ENCODE measurements around the gene VMAC. TPM values are rescaled to one million over a fixed set of nuclear protein-coding genes. Genes with fewer than 3 reads are reported as not detected.
"Not testable (repeated sequence)": the region's sequence is repeated elsewhere in the genome, so short reads cannot be mapped to it uniquely, and the experiment has no call there.

Gene VMAC
- total RNA-seq, 8 experiments from 2014 or later = 1.8 to 5.2 (median 3.3) TPM

GRCh38 chr19:5877427-5877826 lies 27.2 kb upstream of the VMAC start:
- 60 to 100% (median 81%) methylated on average over 1 to 2 of the region's 8 CpGs; no CpG with 5 or more reads in 6 of the 10 experiments for WGBS, 10 experiments
- Histone ChIP-seq H3K4me1 (replicated peaks in 1 of 2) (peaks cover 13 to 23% of the 10 kb centered on the region in 2 donors), H3K4me3 (no peak overlapping the region), H3K27ac (no peak overlapping the region)
- in situ Hi-C loops (cut with MboI; ENCODE audit: low pct_unique_long_range_greater_than_20kb in 2 of 9, low sequenced_read_pairs in 9 of 9, unreplicated experiment in 9 of 9) = no loop called here
- no peak for ATAC-seq (replicated peaks in 6 of 8)

GRCh38 chr19:5877882-5878281 lies 26.8 kb upstream of the VMAC start:
- Histone ChIP-seq H3K4me1 (replicated peaks in 1 of 2) (peaks cover 13 to 23% of the 10 kb centered on the region in 2 donors), H3K27ac (peak overlapping the region in 1 of 2 donors; percentile 84), H3K4me3 (no peak overlapping the region)
- WGBS, 10 experiments = 11 to 100% (median 52%) methylated on average over 1 to 6 of the region's 9 CpGs
- in situ Hi-C loops (cut with MboI; ENCODE audit: low pct_unique_long_range_greater_than_20kb in 2 of 9, low sequenced_read_pairs in 9 of 9, unreplicated experiment in 9 of 9) = no loop called here
- ATAC-seq (replicated peaks in 6 of 8) = peak in 3 of 8 experiments; percentile 16 to 29 (median 19)

GRCh38 chr19:5880196-5880595 lies 24.5 kb upstream of the VMAC start:
- Histone ChIP-seq H3K4me3 (no peak overlapping the region), H3K27ac (no peak overlapping the region), H3K4me1 (replicated peaks in 1 of 2) (peaks cover 13 to 23% of the 10 kb centered on the region in 2 donors)
- WGBS, 10 experiments = 0 to 33% methylated on average over 1 of the region's 6 CpGs; no CpG with 5 or more reads in 8 of the 10 experiments
- no peak for ATAC-seq (replicated peaks in 6 of 8)
- in situ Hi-C loops (cut with MboI; ENCODE audit: low pct_unique_long_range_greater_than_20kb in 2 of 9, low sequenced_read_pairs in 9 of 9, unreplicated experiment in 9 of 9) = loop anchor here in 1 of 9 experiments (10.0 kb wide), 1 partner anchor 75 kb away; the partner anchor contains the start of gene NRTN

GRCh38 chr19:5880604-5881078 lies 24.0 kb upstream of the VMAC start:
- in situ Hi-C loops (cut with MboI; ENCODE audit: low pct_unique_long_range_greater_than_20kb in 2 of 9, low sequenced_read_pairs in 9 of 9, unreplicated experiment in 9 of 9) = loop anchor here in 1 of 9 experiments (10.0 kb wide), 1 partner anchor 76 kb away; the partner anchor contains the start of gene NRTN
- peaks cover 13 to 23% of the 10 kb centered on the region in 2 donors for H3K4me1 ChIP-seq (replicated peaks in 1 of 2)
- ATAC-seq (replicated peaks in 6 of 8) = peak; percentile 55 to 81 (median 70)
- 11 to 100% (median 59%) methylated on average over 1 to 3 of the region's 15 CpGs; no CpG with 5 or more reads in 6 of the 10 experiments for WGBS, 10 experiments
- H3K4me3 ChIP-seq = no peak overlapping the region
- no peak overlapping the region for H3K27ac ChIP-seq

GRCh38 chr19:5881543-5882299 lies 23.0 kb upstream of the VMAC start:
- H3K4me1 ChIP-seq (replicated peaks in 1 of 2) = peaks cover 11 to 19% of the 10 kb centered on the region in 2 donors
- H3K27ac ChIP-seq = no peak overlapping the region
- no peak overlapping the region for H3K4me3 ChIP-seq
- in situ Hi-C loops (cut with MboI; ENCODE audit: low pct_unique_long_range_greater_than_20kb in 2 of 9, low sequenced_read_pairs in 9 of 9, unreplicated experiment in 9 of 9) = loop anchor here in 1 of 9 experiments (10.0 kb wide), 1 partner anchor 77 kb away; the partner anchor contains the start of gene NRTN
- peak in 3 of 8 experiments; percentile 26 to 28 (median 27) for ATAC-seq (replicated peaks in 6 of 8)
- 37 to 100% (median 81%) methylated on average over 2 to 8 of the region's 19 CpGs for WGBS, 10 experiments

- 0 to 80% (median 63%) methylated on average over 1 to 5 of the region's 9 CpGs; no CpG with 5 or more reads in 6 of the 10 experiments for WGBS, 10 experiments
- Histone ChIP-seq H3K4me1 (replicated peaks in 1 of 2) (peaks cover 10 to 19% of the 10 kb centered on the region in 2 donors), H3K27ac (no peak overlapping the region), H3K4me3 (no peak overlapping the region)
- ATAC-seq (replicated peaks in 6 of 8) = no peak
- in situ Hi-C loops (cut with MboI; ENCODE audit: low pct_unique_long_range_greater_than_20kb in 2 of 9, low sequenced_read_pairs in 9 of 9, unreplicated experiment in 9 of 9) = loop anchor here in 1 of 9 experiments (10.0 kb wide), 1 partner anchor 78 kb away; the partner anchor contains the start of gene NRTN
Measured at GRCh38 chr19:5882421-5882968, 22.2 kb upstream of the VMAC start.

- not testable (repeated sequence) for H3K4me3 ChIP-seq; ATAC-seq (replicated peaks in 6 of 8); H3K27ac ChIP-seq
- in situ Hi-C loops (cut with MboI; ENCODE audit: low pct_unique_long_range_greater_than_20kb in 2 of 9, low sequenced_read_pairs in 9 of 9, unreplicated experiment in 9 of 9) = loop anchor here in 1 of 9 experiments (10.0 kb wide), 1 partner anchor 79 kb away; the partner anchor contains the start of gene NRTN
- peaks cover 9 to 13% of the 10 kb centered on the region in 2 donors for H3K4me1 ChIP-seq (replicated peaks in 1 of 2)
- 0 to 92% (median 79%) methylated on average over 1 to 6 of the region's 13 CpGs; no CpG with 5 or more reads in 2 of the 10 experiments for WGBS, 10 experiments
Measured at GRCh38 chr19:5883157-5883873, 21.4 kb upstream of the VMAC start.

- H3K4me3 ChIP-seq; ATAC-seq (replicated peaks in 6 of 8); H3K27ac ChIP-seq: not testable (repeated sequence)
- peaks cover 6 to 12% of the 10 kb centered on the region in 2 donors for H3K4me1 ChIP-seq (replicated peaks in 1 of 2)
- 50 to 93% (median 80%) methylated on average over 2 to 10 of the region's 11 CpGs for WGBS, 10 experiments
- in situ Hi-C loops (cut with MboI; ENCODE audit: low pct_unique_long_range_greater_than_20kb in 2 of 9, low sequenced_read_pairs in 9 of 9, unreplicated experiment in 9 of 9) = loop anchor here in 1 of 9 experiments (10.0 kb wide), 1 partner anchor 79 kb away; the partner anchor contains the start of gene NRTN
Measured at GRCh38 chr19:5884065-5884811, 20.4 kb upstream of the VMAC start.

- in situ Hi-C loops (cut with MboI; ENCODE audit: low pct_unique_long_range_greater_than_20kb in 2 of 9, low sequenced_read_pairs in 9 of 9, unreplicated experiment in 9 of 9) = loop anchor here in 1 of 9 experiments (10.0 kb wide), 1 partner anchor 85 kb away; the partner anchor contains the start of gene NRTN
- Histone ChIP-seq H3K27ac (no peak overlapping the region), H3K4me3 (no peak overlapping the region), H3K4me1 (replicated peaks in 1 of 2) (peaks cover 0 to 5% of the 10 kb centered on the region in 2 donors)
- ATAC-seq (replicated peaks in 6 of 8) = peak in 1 of 8 experiments; percentile 6
- WGBS, 10 experiments = 39 to 100% (median 77%) methylated on average over 1 to 8 of the region's 17 CpGs; no CpG with 5 or more reads in 1 of the 10 experiments
Measured at GRCh38 chr19:5889288-5889971, 15.2 kb upstream of the VMAC start.

GRCh38 chr19:5890099-5890498 lies 14.6 kb upstream of the VMAC start:
- no CpG with 5 or more reads among the region's 10 CpGs for WGBS, 10 experiments
- ATAC-seq (replicated peaks in 6 of 8) = peak in 1 of 8 experiments; percentile 3
- no peak overlapping the region for H3K4me3 ChIP-seq
- H3K4me1 ChIP-seq (replicated peaks in 1 of 2) = peaks cover 0 to 5% of the 10 kb centered on the region in 2 donors
- in situ Hi-C loops (cut with MboI; ENCODE audit: low pct_unique_long_range_greater_than_20kb in 2 of 9, low sequenced_read_pairs in 9 of 9, unreplicated experiment in 9 of 9) = no loop called here
- H3K27ac ChIP-seq = no peak overlapping the region

GRCh38 chr19:5891572-5891937 lies 13.1 kb upstream of the VMAC start:
- Histone ChIP-seq H3K4me3 (no peak overlapping the region), H3K4me1 (replicated peaks in 1 of 2) (peaks cover 0 to 5% of the 10 kb centered on the region in 2 donors), H3K27ac (no peak overlapping the region)
- WGBS, 10 experiments = no CpG with 5 or more reads among the region's 4 CpGs
- in situ Hi-C loops (cut with MboI; ENCODE audit: low pct_unique_long_range_greater_than_20kb in 2 of 9, low sequenced_read_pairs in 9 of 9, unreplicated experiment in 9 of 9) = no loop called here
- ATAC-seq (replicated peaks in 6 of 8) = peak in 1 of 8 experiments; percentile 8
